GM23338 (cell line): ENCODE measurements around the gene MRPS27.

Source experiments
- CREB1 ChIP-seq: fragments of 250-450 bp; sonication (Bioruptor Pico); IDR thresholded peaks from 2 replicates; pipeline ENCODE4 v1.5.0; 2020; ENCODE audit warnings: low read depth, mild to moderate bottlenecking, moderate library complexity
- CTCF ChIP-seq, 2 experiments: fragments of 200-600 bp in 1 of 2; sonication (generic) in 1 of 2; conservative IDR thresholded peaks; 2 replicates each; pipeline versions ENCODE4 v1.5.1 to v1.6.1; 2016 to 2017; ENCODE audit warnings: antibody characterized with exemption in 2 of 2, low read depth in 2 of 2, mild to moderate bottlenecking in 2 of 2, moderate library complexity in 1 of 2
- EZH2 ChIP-seq: fragments of 200-600 bp; sonication (generic); IDR thresholded peaks from one replicate; pipeline ENCODE4 v1.8.0; 2017; ENCODE audit warnings: antibody characterized with exemption, mild to moderate bottlenecking, low read depth; ENCODE audit not compliant: unreplicated experiment
- EZH2phosphoT487 ChIP-seq: fragments of 200-600 bp; sonication (generic); IDR thresholded peaks from one replicate; pipeline ENCODE4 v1.8.1; 2018; ENCODE audit warnings: antibody characterized with exemption; ENCODE audit not compliant: unreplicated experiment
- JUNB ChIP-seq: IDR thresholded peaks from one replicate; pipeline ENCODE4 v1.6.1; 2016; ENCODE audit warnings: antibody characterized with exemption; ENCODE audit not compliant: unreplicated experiment
- NANOG ChIP-seq: IDR thresholded peaks from 2 replicates; pipeline ENCODE4 v1.6.1; 2016; ENCODE audit warnings: antibody characterized with exemption, borderline replicate concordance
- POLR2AphosphoS5 ChIP-seq: IDR thresholded peaks from 2 replicates; pipeline ENCODE4 v1.6.1; 2016; ENCODE audit warnings: antibody characterized with exemption, low read depth
- REST ChIP-seq: IDR thresholded peaks from one replicate; pipeline ENCODE4 v1.6.1; 2018; ENCODE audit warnings: antibody characterized with exemption; ENCODE audit not compliant: unreplicated experiment
- STAT1 ChIP-seq: IDR thresholded peaks from one replicate; pipeline ENCODE4 v1.6.1; 2016; ENCODE audit warnings: antibody characterized with exemption; ENCODE audit not compliant: unreplicated experiment
- ZNF114 ChIP-seq: fragments of 250-450 bp; sonication (Bioruptor Pico); IDR thresholded peaks from 2 replicates; pipeline ENCODE4 v1.5.0; 2020; ENCODE audit warnings: mild to moderate bottlenecking, moderate library complexity
- ZNF331 ChIP-seq: fragments of 250-450 bp; sonication (Bioruptor Pico); IDR thresholded peaks from 2 replicates; pipeline ENCODE4 v1.5.0; 2020; ENCODE audit warnings: low read depth, mild to moderate bottlenecking, moderate library complexity

GRCh38 chr5:72328172-72328571 lies 8.1 kb upstream of the MRPS27 start:
- no peak for TF ChIP-seq POLR2AphosphoS5
- TF ChIP-seq EZH2: no peak
- no peak for TF ChIP-seq CTCF (conservative IDR thresholded peaks at IDR 0.05; ENCODE audit: low read depth in 2 of 2)
- TF ChIP-seq EZH2phosphoT487: no peak
- no peak for TF ChIP-seq JUNB
- TF ChIP-seq REST: no peak
- TF ChIP-seq NANOG: no peak
- no peak for TF ChIP-seq STAT1
- TF ChIP-seq ZNF331 (CRISPR knock-in tag): no peak
- TF ChIP-seq CREB1 (CRISPR knock-in tag): no peak
- TF ChIP-seq ZNF114 (CRISPR knock-in tag): no peak
